Measurements from ENCODE around the gene STARD5. TPM values are rescaled to one million over a fixed set of nuclear protein-coding genes. Genes with fewer than 3 reads are reported as not detected.
A peak's percentile ranks its signal among the peaks of the same experiment; 100 is the strongest.

The STARD5 gene
- total and polyA plus RNA-seq, 2 experiments from 2014 or later: 7.2 to 12.1 TPM

DNA sequence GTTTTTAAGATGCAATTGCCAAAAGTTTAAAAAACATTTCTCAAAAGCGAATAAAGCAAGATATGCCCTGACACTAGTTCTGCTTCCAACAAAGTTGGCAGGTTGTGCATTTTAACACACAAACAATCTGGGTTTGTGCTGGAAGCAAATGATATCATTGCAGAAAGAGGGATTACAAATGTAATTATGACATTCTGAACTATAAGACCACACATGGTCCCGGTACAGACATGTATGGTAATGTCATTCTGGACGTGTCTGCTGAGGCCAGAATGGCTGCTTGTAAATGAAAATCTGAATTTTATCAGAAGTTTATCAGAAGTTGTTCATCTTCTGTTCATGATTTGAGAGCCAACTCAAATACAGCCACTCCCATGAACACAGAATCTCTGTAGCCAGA is 39.3 kb upstream of the STARD5 start:
- Histone ChIP-seq H3K4me3 (no peak overlapping the region), H3F3A (ENCODE audit: insufficient read depth) (no peaks in the 10 kb centered on the region), H2AFZ (no peak overlapping the region), H3K4me2 (ENCODE audit: unreplicated experiment) (no peak overlapping the region), H3K79me2 (ENCODE audit: insufficient read depth) (no peaks in the 10 kb centered on the region), H3K27ac (no peak overlapping the region), H3K4me1 (ENCODE audit: insufficient read depth) (no peaks in the 10 kb centered on the region), H3K9me3 (ENCODE audit: low read depth) (no peaks in the 10 kb centered on the region), H3K9me2 (ENCODE audit: insufficient read depth) (no peaks in the 10 kb centered on the region), H3K36me3 (ENCODE audit: low read depth) (no peaks in the 10 kb centered on the region), H4K20me1 (ENCODE audit: insufficient read depth) (no peaks in the 10 kb centered on the region), H3K27me3 (replicated peaks; ENCODE audit: insufficient read depth) (no peaks in the 10 kb centered on the region), H3K9ac (no peak overlapping the region)
- no peak for DNase-seq
- TF ChIP-seq EZH2phosphoT487 (IDR thresholded peaks at IDR 0.05; ENCODE audit: insufficient read depth, low read depth): no peak
- no peak for TF ChIP-seq EZH2 (IDR thresholded peaks at IDR 0.05; ENCODE audit: insufficient read depth, poor library complexity, severe bottlenecking)
- WGBS, 2 experiments (ENCODE audit: low coverage in 1 of 2, low lambda C conversion rate in 2 of 2, missing lambda C conversion rate in 2 of 2): 30 to 40% methylated on average over 3 of the region's 3 CpGs
- in situ Hi-C loops (cut with MboI): no loop called here

DNA sequence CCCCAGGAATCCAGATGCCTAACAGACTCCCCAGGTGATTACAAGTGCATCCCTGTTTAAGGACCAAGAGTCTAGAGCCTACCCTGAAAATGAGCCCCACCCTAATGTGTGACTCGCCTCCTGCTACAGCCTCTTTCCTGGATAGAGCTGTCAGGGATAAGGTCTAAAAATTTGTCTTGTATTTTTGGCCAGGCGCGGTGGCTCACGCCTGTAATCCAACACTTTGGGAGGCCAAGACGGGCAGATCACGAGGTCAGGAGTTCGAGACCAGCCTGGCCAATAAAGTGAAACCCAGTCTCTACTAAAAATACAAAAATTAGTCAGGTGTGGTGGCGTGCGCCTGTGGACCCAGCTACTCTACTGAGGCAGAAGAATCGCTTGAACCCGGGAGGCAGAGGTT is 38.8 kb upstream of the STARD5 start:
- DNase-seq: peak; percentile 10
- WGBS, 2 experiments (ENCODE audit: low coverage in 1 of 2, low lambda C conversion rate in 2 of 2, missing lambda C conversion rate in 2 of 2): 44 to 47% methylated on average over 11 of the region's 11 CpGs
- no peak overlapping the region for H3K4me2 ChIP-seq (ENCODE audit: unreplicated experiment)
- no peaks in the 10 kb centered on the region for H3K9me2 ChIP-seq (ENCODE audit: insufficient read depth)
- no peaks in the 10 kb centered on the region for H3K36me3 ChIP-seq (ENCODE audit: low read depth)
- H3K4me3 ChIP-seq: no peak overlapping the region
- in situ Hi-C loops (cut with MboI): no loop called here
- no peaks in the 10 kb centered on the region for H4K20me1 ChIP-seq (ENCODE audit: insufficient read depth)
- no peak overlapping the region for H3K27ac ChIP-seq
- H3K9ac ChIP-seq: no peak overlapping the region
- no peaks in the 10 kb centered on the region for H3K4me1 ChIP-seq (ENCODE audit: insufficient read depth)
- H3K27me3 ChIP-seq (replicated peaks; ENCODE audit: insufficient read depth): no peaks in the 10 kb centered on the region
- H3F3A ChIP-seq (ENCODE audit: insufficient read depth): no peaks in the 10 kb centered on the region
- H3K79me2 ChIP-seq (ENCODE audit: insufficient read depth): no peaks in the 10 kb centered on the region
- TF ChIP-seq EZH2phosphoT487 (IDR thresholded peaks at IDR 0.05; ENCODE audit: insufficient read depth, low read depth) (no peak), EZH2 (IDR thresholded peaks at IDR 0.05; ENCODE audit: insufficient read depth, poor library complexity, severe bottlenecking) (no peak)
- no peaks in the 10 kb centered on the region for H3K9me3 ChIP-seq (ENCODE audit: low read depth)
- no peak overlapping the region for H2AFZ ChIP-seq

DNA sequence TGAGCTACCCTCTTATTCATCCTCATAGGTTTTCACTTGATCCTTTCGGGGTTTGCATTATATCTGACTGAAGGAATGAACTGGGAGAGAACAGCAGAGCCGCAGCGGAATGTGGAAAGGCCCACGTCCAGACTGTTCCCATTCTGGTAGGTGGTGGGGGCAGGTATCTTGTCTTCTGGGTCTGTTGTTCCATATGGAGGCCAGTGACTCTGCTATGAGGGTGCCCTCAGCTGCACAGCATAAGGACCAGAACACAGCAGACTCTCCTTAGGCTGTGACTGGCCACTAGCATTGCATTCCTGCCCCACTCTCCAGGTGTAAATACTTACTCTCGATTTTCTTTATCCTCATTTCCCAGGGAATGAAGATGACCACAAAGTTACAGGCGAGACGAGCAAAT is 38.0 kb upstream of the STARD5 start:
- no peak for DNase-seq
- in situ Hi-C loops (cut with MboI): no loop called here
- TF ChIP-seq EZH2phosphoT487 (IDR thresholded peaks at IDR 0.05; ENCODE audit: insufficient read depth, low read depth): no peak
- WGBS, 2 experiments (ENCODE audit: low coverage in 1 of 2, low lambda C conversion rate in 2 of 2, missing lambda C conversion rate in 2 of 2): 83 to 86% methylated on average over 7 of the region's 7 CpGs
- Histone ChIP-seq H3K79me2 (ENCODE audit: insufficient read depth) (no peaks in the 10 kb centered on the region), H3K4me1 (ENCODE audit: insufficient read depth) (no peaks in the 10 kb centered on the region), H3K4me2 (ENCODE audit: unreplicated experiment) (no peak overlapping the region), H3K27me3 (replicated peaks; ENCODE audit: insufficient read depth) (no peaks in the 10 kb centered on the region), H3K27ac (no peak overlapping the region), H3F3A (ENCODE audit: insufficient read depth) (no peaks in the 10 kb centered on the region), H2AFZ (no peak overlapping the region), H3K4me3 (no peak overlapping the region), H3K36me3 (ENCODE audit: low read depth) (no peaks in the 10 kb centered on the region), H3K9me3 (ENCODE audit: low read depth) (no peaks in the 10 kb centered on the region), H3K9me2 (ENCODE audit: insufficient read depth) (no peaks in the 10 kb centered on the region), H3K9ac (no peak overlapping the region), H4K20me1 (ENCODE audit: insufficient read depth) (no peaks in the 10 kb centered on the region)

DNA sequence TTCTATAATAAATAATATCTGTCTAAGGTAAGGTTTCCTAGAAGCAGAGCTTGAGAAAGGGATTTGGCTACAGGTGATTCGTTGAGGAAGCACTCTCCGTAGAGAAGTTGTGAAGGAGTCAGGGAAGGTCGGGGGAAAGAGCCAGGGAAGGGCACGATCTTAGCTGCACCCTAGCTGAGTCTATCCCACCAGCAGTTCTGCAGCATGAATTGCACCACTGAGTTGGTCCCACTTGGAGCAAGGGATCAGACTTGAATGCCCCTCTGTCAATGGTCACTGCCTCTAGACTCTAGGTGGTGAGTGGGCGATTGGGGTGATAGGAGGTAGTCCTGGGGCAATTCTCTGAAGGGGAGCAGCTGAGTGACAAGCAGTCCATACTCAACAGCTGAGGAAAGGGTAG is 36.5 kb upstream of the STARD5 start:
- TF ChIP-seq EZH2phosphoT487 (IDR thresholded peaks at IDR 0.05; ENCODE audit: insufficient read depth, low read depth) (no peak), EZH2 (IDR thresholded peaks at IDR 0.05; ENCODE audit: insufficient read depth, poor library complexity, severe bottlenecking) (no peak)
- H2AFZ ChIP-seq: no peak overlapping the region
- no peak overlapping the region for H3K4me3 ChIP-seq
- no peak overlapping the region for H3K27ac ChIP-seq
- no peaks in the 10 kb centered on the region for H3F3A ChIP-seq (ENCODE audit: insufficient read depth)
- H3K9ac ChIP-seq: no peak overlapping the region
- no peaks in the 10 kb centered on the region for H3K36me3 ChIP-seq (ENCODE audit: low read depth)
- no peaks in the 10 kb centered on the region for H3K9me3 ChIP-seq (ENCODE audit: low read depth)
- no peaks in the 10 kb centered on the region for H3K4me1 ChIP-seq (ENCODE audit: insufficient read depth)
- 58 to 71% methylated on average over 5 of the region's 5 CpGs for WGBS, 2 experiments (ENCODE audit: low coverage in 1 of 2, low lambda C conversion rate in 2 of 2, missing lambda C conversion rate in 2 of 2)
- no peaks in the 10 kb centered on the region for H3K27me3 ChIP-seq (replicated peaks; ENCODE audit: insufficient read depth)
- no peak overlapping the region for H3K4me2 ChIP-seq (ENCODE audit: unreplicated experiment)
- H3K9me2 ChIP-seq (ENCODE audit: insufficient read depth): no peaks in the 10 kb centered on the region
- in situ Hi-C loops (cut with MboI): no loop called here
- no peaks in the 10 kb centered on the region for H3K79me2 ChIP-seq (ENCODE audit: insufficient read depth)
- DNase-seq: no peak
- H4K20me1 ChIP-seq (ENCODE audit: insufficient read depth): no peaks in the 10 kb centered on the region

DNA sequence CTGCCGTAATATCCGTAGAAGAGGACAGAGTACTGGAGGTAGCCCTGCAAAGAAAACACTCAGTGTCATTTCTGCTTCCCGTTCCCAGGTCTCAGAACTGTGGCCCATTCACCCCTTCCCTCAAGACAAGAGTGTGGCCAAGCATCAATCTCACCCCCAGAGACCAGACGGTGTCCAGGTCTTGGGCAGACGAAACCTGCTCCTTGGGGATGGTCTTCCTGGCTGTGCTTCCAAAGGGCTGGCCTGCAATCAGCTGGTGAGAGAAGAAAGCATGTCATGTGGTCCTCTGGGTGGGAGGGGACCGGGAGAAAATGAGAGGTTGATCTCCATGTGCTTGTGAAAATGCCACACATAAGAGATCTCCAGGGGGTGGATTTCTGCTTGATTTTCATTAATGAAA is 34.3 kb upstream of the STARD5 start:
- no peaks in the 10 kb centered on the region for H4K20me1 ChIP-seq (ENCODE audit: insufficient read depth)
- no peaks in the 10 kb centered on the region for H3K36me3 ChIP-seq (ENCODE audit: low read depth)
- no peak overlapping the region for H3K4me3 ChIP-seq
- in situ Hi-C loops (cut with MboI): no loop called here
- no peak overlapping the region for H3K27ac ChIP-seq
- no peaks in the 10 kb centered on the region for H3K27me3 ChIP-seq (replicated peaks; ENCODE audit: insufficient read depth)
- H3K9me3 ChIP-seq (ENCODE audit: low read depth): no peaks in the 10 kb centered on the region
- H3K9me2 ChIP-seq (ENCODE audit: insufficient read depth): no peaks in the 10 kb centered on the region
- no peak for TF ChIP-seq EZH2phosphoT487 (IDR thresholded peaks at IDR 0.05; ENCODE audit: insufficient read depth, low read depth)
- no peak for TF ChIP-seq EZH2 (IDR thresholded peaks at IDR 0.05; ENCODE audit: insufficient read depth, poor library complexity, severe bottlenecking)
- no peak overlapping the region for H3K9ac ChIP-seq
- H3K4me2 ChIP-seq (ENCODE audit: unreplicated experiment): no peak overlapping the region
- WGBS, 2 experiments (ENCODE audit: low coverage in 1 of 2, low lambda C conversion rate in 2 of 2, missing lambda C conversion rate in 2 of 2): 62 to 70% methylated on average over 6 of the region's 6 CpGs
- H3K4me1 ChIP-seq (ENCODE audit: insufficient read depth): no peaks in the 10 kb centered on the region
- no peaks in the 10 kb centered on the region for H3F3A ChIP-seq (ENCODE audit: insufficient read depth)
- no peak overlapping the region for H2AFZ ChIP-seq
- H3K79me2 ChIP-seq (ENCODE audit: insufficient read depth): no peaks in the 10 kb centered on the region
- no peak for DNase-seq
